Cardiac muscle cell (in vitro differentiated cells and primary cell): ENCODE data around the gene C7orf33. TPM values are rescaled to one million over a fixed set of nuclear protein-coding genes. Genes with fewer than 3 reads are reported as not detected.

Experiments
- DNase-seq, 2 donors: peaks; one replicate each; pipeline versions ENCODE4 v3.0.0 to v3.0.0-alpha.2; 2010 to 2017; ENCODE audit warnings: low read depth in 1 of 2, low spot score in 1 of 2
- H3K27ac ChIP-seq: fragments of 200-600 bp; sonication (generic); 2 replicates; pipeline ENCODE4 v1.5.1; 2016
- H3K27me3 ChIP-seq: fragments of 200-600 bp; sonication (generic); 2 replicates; pipeline ENCODE4 v1.6.0; 2016; ENCODE audit warnings: control low read depth
- H3K36me3 ChIP-seq: fragments of 200-600 bp; sonication (generic); 2 replicates; pipeline ENCODE4 v1.5.1; 2016; ENCODE audit warnings: control low read depth
- H3K4me1 ChIP-seq: fragments of 200-600 bp; sonication (generic); 2 replicates; pipeline ENCODE4 v1.8.1; 2017; ENCODE audit warnings: low read depth, mild to moderate bottlenecking, mixed run types
- H3K4me3 ChIP-seq: fragments of 200-600 bp; sonication (generic); 2 replicates; pipeline ENCODE4 v1.5.1; 2016; ENCODE audit warnings: mild to moderate bottlenecking
- H3K9me3 ChIP-seq: fragments of 200-600 bp; sonication (generic); 2 replicates; pipeline ENCODE4 v1.5.1; 2017; ENCODE audit warnings: low read depth, mild to moderate bottlenecking, control low read depth
- CTCF ChIP-seq: IDR thresholded peaks from 2 replicates; pipeline ENCODE4 v1.5.1; 2012; ENCODE audit warnings: low read depth, mild to moderate bottlenecking, low read length
- polyA plus RNA-seq: library from polyadenylated mRNA; unstranded; fragments of >200 nt; fragmentation: Nextera tagmentation; extraction: Ambion mirVana; gene quantifications from 2 replicates; pipeline ENCODE4 v1.2.1, GENCODE V29; 2016
- total RNA-seq: library from RNA; depleted of rRNA; stranded (reverse); fragments of >200 nt; gene quantifications from 2 replicates; pipeline ENCODE4 v1.2.3, GENCODE V29; 2016

C7orf33 gene
- total and polyA plus RNA-seq, 2 experiments from 2014 or later, result not detected

GRCh38 chr7:148546857-148547256 lies 43.7 kb upstream of the C7orf33 start:
- H3K9me3 ChIP-seq, result no peaks in the 10 kb centered on the region
- H3K27ac ChIP-seq, result no peak overlapping the region
- no peaks in the 10 kb centered on the region for H3K4me1 ChIP-seq
- no peaks in the 10 kb centered on the region for H3K27me3 ChIP-seq
- H3K36me3 ChIP-seq, result no peaks in the 10 kb centered on the region
- no peak for DNase-seq
- TF ChIP-seq CTCF, result no peak
- no peak overlapping the region for H3K4me3 ChIP-seq

DNA sequence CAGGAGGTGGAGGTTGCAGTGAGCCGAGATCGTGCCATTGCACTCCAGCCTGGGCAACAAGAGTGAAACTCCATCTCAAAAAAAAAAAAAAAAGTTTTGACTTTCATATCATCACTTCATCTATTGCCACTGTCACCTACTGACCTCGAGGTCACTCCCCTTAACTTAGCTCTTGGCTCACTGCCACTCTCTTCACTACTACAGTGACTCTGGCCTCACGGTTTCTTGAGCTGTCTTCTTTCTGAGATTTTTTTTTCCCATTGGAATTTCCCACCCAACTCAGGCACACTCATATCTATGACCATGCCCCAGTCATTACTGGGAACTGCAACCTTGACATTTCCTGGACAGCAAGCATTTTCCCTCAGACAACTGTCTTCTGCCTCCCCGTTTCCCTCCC lies 42.6 kb upstream of the C7orf33 start:
- Histone ChIP-seq H3K4me1 (no peaks in the 10 kb centered on the region), H3K27ac (no peak overlapping the region), H3K36me3 (no peaks in the 10 kb centered on the region), H3K4me3 (no peak overlapping the region), H3K9me3 (no peaks in the 10 kb centered on the region), H3K27me3 (no peaks in the 10 kb centered on the region)
- DNase-seq, result peak in 1 of 2 donors; percentile 28
- TF ChIP-seq CTCF, result no peak

DNA sequence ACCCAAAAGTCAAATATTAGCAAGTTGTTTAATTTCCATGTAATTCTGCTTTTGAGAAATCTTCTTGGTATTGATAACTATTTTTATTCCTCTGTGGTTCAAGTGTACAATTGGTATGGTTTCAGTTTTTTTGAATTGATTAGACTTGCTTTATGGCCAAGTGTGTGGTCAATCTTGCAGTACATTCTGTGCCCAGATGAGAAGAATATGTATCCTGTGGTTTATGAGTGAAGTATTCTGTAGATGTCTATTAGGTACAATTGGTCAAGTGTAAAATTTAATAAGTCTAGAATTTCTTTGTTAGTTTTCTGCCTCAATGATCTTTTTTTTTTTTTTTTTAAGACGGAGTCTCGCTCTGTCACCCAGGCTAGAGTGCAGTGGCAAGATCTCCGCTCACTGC lies 36.6 kb upstream of the C7orf33 start:
- TF ChIP-seq CTCF, result no peak
- H3K4me3 ChIP-seq, result no peak overlapping the region
- no peaks in the 10 kb centered on the region for H3K9me3 ChIP-seq
- no peak overlapping the region for H3K27ac ChIP-seq
- no peaks in the 10 kb centered on the region for H3K4me1 ChIP-seq
- H3K27me3 ChIP-seq, result no peaks in the 10 kb centered on the region
- no peaks in the 10 kb centered on the region for H3K36me3 ChIP-seq
- no peak for DNase-seq

- no peak for TF ChIP-seq CTCF
- Histone ChIP-seq H3K27ac (no peak overlapping the region), H3K9me3 (no peaks in the 10 kb centered on the region), H3K4me3 (no peak overlapping the region), H3K4me1 (peaks cover 11% of the 10 kb centered on the region), H3K36me3 (no peaks in the 10 kb centered on the region), H3K27me3 (no peaks in the 10 kb centered on the region)
- DNase-seq, result no peak
Observed at GRCh38 chr7:148556892-148557291, 33.7 kb upstream of the C7orf33 start.

DNA sequence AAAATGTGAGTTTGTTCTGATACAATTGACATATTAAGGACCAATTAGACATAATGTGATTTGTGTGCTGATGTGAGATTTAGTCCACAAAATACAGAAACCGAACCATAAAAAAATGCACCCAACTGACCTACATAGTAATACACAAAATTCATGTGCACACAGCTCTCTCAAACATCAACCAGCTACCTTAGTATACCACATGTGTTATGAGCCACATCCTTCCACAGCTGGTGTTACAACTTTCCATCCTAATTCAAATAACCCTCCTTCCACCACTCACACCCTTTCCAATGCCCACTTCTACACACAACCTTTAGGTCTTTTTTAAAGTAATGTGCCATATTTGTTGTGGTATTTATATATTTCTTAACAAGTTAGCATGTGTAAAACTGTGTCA lies 31.7 kb upstream of the C7orf33 start:
- no peak overlapping the region for H3K27ac ChIP-seq

More for the DNA sequence above, 31.7 kb upstream of the C7orf33 start:
- TF ChIP-seq CTCF, result no peak
- Histone ChIP-seq H3K36me3 (no peaks in the 10 kb centered on the region), H3K27me3 (no peaks in the 10 kb centered on the region), H3K9me3 (no peaks in the 10 kb centered on the region), H3K4me3 (no peak overlapping the region), H3K4me1 (peaks cover 15% of the 10 kb centered on the region)
- DNase-seq, result no peak
